ENCODE data around the gene KLHL29. TPM values are rescaled to one million over a fixed set of nuclear protein-coding genes. Genes with fewer than 3 reads are reported as not detected.

KLHL29 gene
- total RNA-seq, 1 donor from 2014 or later, result 3.0 TPM

DNA sequence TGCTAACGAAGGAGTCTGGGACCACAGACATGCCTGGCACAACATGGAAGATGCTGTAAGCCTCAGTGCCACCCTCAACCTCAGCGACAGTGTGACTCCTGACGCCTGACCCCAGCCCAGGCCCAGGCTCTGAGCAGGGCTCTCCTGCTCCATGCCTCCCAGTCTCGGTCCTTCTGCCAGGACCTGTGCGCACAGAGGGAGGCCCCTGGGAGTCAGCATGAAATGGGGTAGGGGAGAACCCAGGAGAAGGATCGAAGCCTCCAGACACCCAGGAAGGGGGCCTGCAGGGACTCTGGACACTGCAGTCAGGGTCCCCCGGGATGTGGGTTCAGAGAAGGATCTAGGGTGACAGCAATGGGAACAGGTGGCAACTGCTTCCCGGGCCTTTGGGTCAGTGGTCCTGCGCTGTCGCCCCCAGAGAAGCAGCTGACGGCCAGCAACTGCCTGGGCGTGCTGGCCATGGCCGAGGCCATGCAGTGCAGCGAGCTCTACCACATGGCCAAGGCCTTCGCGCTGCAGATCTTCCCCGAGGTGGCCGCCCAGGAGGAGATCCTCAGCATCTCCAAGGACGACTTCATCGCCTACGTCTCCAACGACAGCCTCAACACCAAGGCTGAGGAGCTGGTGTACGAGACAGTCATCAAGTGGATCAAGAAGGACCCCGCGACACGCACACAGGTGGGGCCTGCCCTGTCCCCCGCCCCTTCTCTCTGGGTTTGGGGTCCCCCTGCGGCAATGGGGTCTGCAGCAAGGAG lies 308.0 kb downstream of the KLHL29 start:
- H3K36me3 Mint-ChIP-seq (ENCODE audit: low read depth), result no peaks in the 10 kb centered on the region
- intact Hi-C loops (cut with micrococcal nuclease), result no loop called here
- H3K27ac Mint-ChIP-seq, result no peak overlapping the region
- no peak for DNase-seq (ENCODE audit: low spot score)
- H3K9me3 Mint-ChIP-seq, result no peaks in the 10 kb centered on the region
- no peaks in the 10 kb centered on the region for H3K27me3 Mint-ChIP-seq (ENCODE audit: low read depth)
- H3K4me3 Mint-ChIP-seq (ENCODE audit: low read depth), result no peak overlapping the region
- no peaks in the 10 kb centered on the region for H3K4me1 Mint-ChIP-seq (ENCODE audit: low read depth)

DNA sequence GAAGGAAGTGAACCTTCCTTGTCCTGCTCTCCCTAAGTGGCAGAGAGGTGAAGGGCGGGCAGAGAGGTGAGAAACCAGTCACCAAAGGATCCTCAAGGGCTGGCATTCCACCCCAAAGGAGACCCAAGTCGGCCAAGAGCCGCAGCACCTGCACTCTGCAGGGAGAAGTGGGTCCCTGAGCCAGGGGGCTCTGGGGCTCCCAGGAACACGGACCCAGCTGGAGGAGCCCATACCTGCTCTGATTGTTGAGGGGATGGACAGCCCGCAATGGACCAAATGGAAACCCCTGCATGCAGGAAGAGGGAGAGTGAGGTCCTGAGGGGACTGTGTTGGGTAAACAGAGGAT lies 308.6 kb downstream of the KLHL29 start:
- Mint-ChIP-seq H3K4me1 (ENCODE audit: low read depth) (no peaks in the 10 kb centered on the region), H3K27ac (no peak overlapping the region), H3K27me3 (ENCODE audit: low read depth) (no peaks in the 10 kb centered on the region), H3K36me3 (ENCODE audit: low read depth) (no peaks in the 10 kb centered on the region), H3K4me3 (ENCODE audit: low read depth) (no peak overlapping the region), H3K9me3 (no peaks in the 10 kb centered on the region)
- intact Hi-C loops (cut with micrococcal nuclease), result no loop called here
- DNase-seq (ENCODE audit: low spot score), result no peak

DNA sequence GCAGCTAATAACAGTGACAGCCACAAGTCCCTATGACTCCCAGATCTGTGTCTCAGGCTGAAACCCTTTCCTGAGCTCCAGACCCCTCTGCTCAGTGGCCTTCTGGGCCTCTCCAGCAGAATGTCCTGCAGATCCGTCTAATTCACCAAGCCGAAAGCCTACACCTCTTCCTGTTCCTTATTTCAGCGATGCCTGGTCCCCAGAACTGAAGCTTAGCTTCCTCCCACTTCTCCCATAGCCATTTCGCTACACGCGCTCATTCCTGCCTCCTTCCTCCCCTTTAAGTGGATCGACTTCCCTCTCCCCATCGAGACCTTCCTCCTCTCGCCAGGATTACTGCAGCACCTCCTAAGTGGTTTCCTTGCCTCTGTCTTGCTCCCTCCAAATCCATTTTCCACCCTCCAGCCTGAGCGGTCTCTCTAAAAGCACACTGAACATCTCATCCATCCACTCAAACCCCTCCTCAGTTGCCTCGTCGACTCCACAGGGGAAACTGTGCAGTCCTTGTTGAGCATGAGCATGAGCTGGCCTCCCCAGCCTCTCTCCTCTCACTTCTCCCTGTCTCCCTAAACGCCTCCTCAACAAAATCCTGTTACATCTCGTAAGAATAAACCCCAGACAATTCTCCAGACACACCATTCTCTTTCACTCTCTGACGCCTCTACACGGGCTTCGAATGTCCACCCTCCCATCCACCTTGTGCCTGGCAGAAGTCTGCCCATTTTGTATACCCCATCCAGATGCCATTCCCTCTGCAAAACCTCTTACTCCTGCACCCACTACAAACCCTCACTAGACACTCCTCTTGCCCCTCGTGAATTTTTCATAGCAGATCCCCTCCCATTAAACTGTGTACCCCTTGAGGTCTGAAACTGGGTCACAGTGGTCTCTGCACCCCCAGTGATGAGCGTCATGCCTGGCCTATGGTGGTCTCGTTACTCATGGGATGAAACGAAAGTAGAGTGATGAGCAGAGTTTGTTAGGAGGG lies 309.4 kb downstream of the KLHL29 start:
- no peak overlapping the region for H3K27ac Mint-ChIP-seq
- no peak for DNase-seq (ENCODE audit: low spot score)
- intact Hi-C loops (cut with micrococcal nuclease), result no loop called here
- no peaks in the 10 kb centered on the region for H3K4me1 Mint-ChIP-seq (ENCODE audit: low read depth)
- H3K27me3 Mint-ChIP-seq (ENCODE audit: low read depth), result no peaks in the 10 kb centered on the region
- no peaks in the 10 kb centered on the region for H3K9me3 Mint-ChIP-seq
- H3K36me3 Mint-ChIP-seq (ENCODE audit: low read depth), result no peaks in the 10 kb centered on the region
- no peak overlapping the region for H3K4me3 Mint-ChIP-seq (ENCODE audit: low read depth)

DNA sequence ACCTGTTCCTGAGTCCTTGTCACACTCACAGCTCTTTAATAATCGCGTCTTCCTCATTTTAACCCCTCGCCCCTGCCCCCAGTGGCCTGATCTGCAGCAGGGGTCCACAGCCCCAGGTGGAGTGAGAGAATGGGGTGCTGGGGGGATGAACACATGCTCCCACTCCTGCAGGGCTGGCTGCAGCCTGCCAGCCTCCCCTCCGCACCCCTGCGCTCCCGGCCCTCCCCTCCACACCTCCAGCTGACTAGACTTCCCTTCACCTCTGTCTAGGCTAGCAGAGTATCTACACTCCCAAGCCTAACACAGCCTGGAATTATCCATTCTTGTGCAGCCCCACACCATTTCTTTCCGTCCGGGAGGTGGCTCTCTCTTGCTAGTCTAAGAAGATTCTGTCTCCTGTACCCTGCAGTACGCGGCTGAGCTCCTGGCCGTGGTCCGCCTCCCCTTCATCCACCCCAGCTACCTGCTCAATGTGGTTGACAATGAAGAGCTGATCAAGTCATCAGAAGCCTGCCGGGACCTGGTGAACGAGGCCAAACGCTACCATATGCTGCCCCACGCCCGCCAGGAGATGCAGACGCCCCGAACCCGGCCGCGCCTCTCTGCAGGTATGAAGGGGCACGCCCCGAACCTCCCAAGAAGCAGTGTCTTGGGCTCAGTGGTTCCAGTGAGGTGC lies 310.4 kb downstream of the KLHL29 start:
- H3K4me1 Mint-ChIP-seq (ENCODE audit: low read depth), result no peaks in the 10 kb centered on the region
- H3K9me3 Mint-ChIP-seq, result no peaks in the 10 kb centered on the region
- H3K27ac Mint-ChIP-seq, result no peak overlapping the region
- no peaks in the 10 kb centered on the region for H3K27me3 Mint-ChIP-seq (ENCODE audit: low read depth)
- DNase-seq (ENCODE audit: low spot score), result no peak
- intact Hi-C loops (cut with micrococcal nuclease), result no loop called here
- no peaks in the 10 kb centered on the region for H3K36me3 Mint-ChIP-seq (ENCODE audit: low read depth)
- H3K4me3 Mint-ChIP-seq (ENCODE audit: low read depth), result no peak overlapping the region

DNA sequence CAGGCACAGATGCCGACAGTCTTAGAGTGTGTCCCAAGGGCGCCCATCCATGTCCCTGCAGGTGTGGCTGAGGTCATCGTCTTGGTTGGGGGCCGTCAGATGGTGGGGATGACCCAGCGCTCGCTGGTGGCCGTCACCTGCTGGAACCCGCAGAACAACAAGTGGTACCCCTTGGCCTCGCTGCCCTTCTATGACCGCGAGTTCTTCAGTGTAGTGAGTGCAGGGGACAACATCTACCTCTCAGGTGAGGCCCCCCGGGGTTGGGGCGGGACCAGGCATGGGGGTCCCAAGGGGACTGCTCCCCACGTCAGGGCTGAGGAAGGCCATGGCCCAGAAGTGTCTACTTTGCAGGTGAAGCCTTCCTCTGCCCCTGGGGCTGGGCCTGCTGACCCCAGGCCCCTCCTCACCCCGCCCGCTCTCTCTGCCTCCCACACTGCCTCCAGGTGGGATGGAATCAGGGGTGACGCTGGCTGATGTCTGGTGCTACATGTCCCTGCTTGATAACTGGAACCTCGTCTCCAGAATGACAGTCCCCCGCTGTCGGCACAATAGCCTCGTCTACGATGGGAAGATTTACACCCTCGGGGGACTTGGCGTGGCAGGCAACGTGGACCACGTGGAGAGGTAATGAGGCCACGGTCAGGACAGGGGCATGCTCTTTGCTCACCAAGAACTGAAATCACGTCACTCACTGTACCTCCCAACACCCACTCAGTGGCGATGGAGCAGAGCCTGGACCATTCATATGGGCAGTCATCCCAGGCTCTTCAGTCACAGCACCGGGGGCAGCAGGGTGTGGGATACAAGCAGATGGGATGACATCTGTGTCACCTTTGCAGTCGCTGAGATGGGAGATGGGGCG lies 311.1 kb downstream of the KLHL29 start:
- Mint-ChIP-seq H3K9me3 (no peaks in the 10 kb centered on the region), H3K27me3 (ENCODE audit: low read depth) (no peaks in the 10 kb centered on the region), H3K27ac (no peak overlapping the region), H3K4me1 (ENCODE audit: low read depth) (no peaks in the 10 kb centered on the region), H3K4me3 (ENCODE audit: low read depth) (no peak overlapping the region), H3K36me3 (ENCODE audit: low read depth) (no peaks in the 10 kb centered on the region)
- intact Hi-C loops (cut with micrococcal nuclease), result no loop called here
- DNase-seq (ENCODE audit: low spot score), result no peak

DNA sequence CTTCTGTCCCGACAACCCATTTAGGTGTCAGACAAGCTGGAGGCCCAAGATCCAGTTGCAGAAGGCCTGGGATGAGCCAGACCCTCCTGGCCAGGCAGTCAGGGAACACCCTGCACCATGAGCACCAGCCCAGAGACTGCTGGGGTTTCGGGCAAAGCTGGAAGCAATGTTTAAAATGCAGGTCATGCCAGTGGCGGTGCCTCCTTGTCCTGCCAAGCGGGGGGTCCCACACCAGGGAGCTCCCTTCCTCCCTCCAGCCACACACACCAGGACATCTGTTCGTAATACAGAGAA lies 311.7 kb downstream of the KLHL29 start:
- DNase-seq (ENCODE audit: low spot score), result no peak
- Mint-ChIP-seq H3K4me1 (ENCODE audit: low read depth) (no peaks in the 10 kb centered on the region), H3K27ac (no peak overlapping the region), H3K27me3 (ENCODE audit: low read depth) (no peaks in the 10 kb centered on the region), H3K9me3 (no peaks in the 10 kb centered on the region), H3K36me3 (ENCODE audit: low read depth) (no peaks in the 10 kb centered on the region), H3K4me3 (ENCODE audit: low read depth) (no peak overlapping the region)
- intact Hi-C loops (cut with micrococcal nuclease), result no loop called here

DNA sequence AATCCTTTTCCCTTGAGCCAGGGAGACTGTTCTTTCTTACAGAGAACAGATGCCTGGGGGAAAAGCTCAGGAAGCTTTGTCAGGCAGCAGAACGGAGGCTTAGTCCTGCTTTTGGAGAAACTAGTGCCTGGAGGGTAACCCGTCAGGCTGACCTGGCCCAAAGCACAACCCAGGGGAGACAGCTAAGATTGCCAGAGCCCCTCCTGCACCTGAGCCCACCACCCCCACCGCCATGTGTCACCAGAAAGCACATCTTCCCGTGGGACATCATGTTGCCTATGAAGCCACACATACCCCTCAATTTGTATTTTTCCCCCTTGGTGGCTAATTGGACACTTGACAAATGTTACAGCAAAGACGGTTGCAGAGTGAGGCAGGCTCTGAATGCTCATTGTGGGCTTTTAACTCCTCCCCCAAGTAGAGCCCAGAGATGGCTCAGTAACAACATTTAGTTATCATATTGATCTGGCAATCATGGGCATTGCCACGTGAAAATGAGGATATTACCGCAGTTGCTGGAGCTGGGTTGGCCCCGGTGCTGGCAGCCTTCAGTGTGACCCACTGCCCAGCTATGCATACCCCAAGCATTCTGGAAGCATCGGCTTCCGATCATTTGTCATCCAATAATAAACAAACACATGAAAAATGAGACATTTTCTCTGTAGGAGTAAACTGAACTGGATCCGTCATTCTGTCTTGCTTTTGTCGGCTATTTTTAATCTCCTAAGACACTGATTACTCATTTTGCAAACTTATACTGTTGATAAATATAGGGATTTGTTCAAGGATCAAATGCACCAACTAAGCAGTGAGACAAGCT lies 312.5 kb downstream of the KLHL29 start:
- no peaks in the 10 kb centered on the region for H3K9me3 Mint-ChIP-seq
- no peaks in the 10 kb centered on the region for H3K36me3 Mint-ChIP-seq (ENCODE audit: low read depth)
- H3K27me3 Mint-ChIP-seq (ENCODE audit: low read depth), result no peaks in the 10 kb centered on the region
- no peaks in the 10 kb centered on the region for H3K4me1 Mint-ChIP-seq (ENCODE audit: low read depth)
- no peak overlapping the region for H3K4me3 Mint-ChIP-seq (ENCODE audit: low read depth)
- no peak overlapping the region for H3K27ac Mint-ChIP-seq
- DNase-seq (ENCODE audit: low spot score), result no peak
- intact Hi-C loops (cut with micrococcal nuclease), result no loop called here

DNA sequence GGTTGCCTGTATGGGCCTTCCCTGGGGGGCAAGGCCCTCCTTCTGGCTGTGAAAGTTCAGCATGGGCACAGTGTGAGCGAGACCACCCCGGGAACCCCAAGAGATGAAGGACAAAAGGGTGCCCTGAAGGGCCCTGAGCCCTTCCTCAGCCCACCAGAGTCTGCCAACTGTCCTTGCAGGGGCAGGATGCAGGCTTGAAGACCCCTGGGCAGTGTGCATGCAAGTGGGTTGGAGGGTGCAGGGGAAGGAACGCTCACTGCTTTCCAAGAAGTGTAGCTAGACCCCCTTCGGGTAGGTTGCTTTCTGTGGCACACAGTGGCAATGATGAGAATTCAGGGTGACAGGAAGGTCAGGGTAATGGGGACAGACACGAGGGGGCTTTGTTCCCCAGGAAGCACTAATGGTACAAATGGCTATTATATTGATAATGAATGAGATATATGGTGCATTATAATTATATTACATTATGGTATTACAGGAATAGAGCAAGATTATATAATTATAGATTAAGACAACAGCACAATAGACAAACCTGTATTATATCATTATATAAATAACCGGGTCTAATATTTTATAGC lies 313.2 kb downstream of the KLHL29 start:
- H3K4me3 Mint-ChIP-seq (ENCODE audit: low read depth), result no peak overlapping the region
- no peaks in the 10 kb centered on the region for H3K27me3 Mint-ChIP-seq (ENCODE audit: low read depth)
- intact Hi-C loops (cut with micrococcal nuclease), result no loop called here
- H3K27ac Mint-ChIP-seq, result no peak overlapping the region
- no peaks in the 10 kb centered on the region for H3K36me3 Mint-ChIP-seq (ENCODE audit: low read depth)
- no peak for DNase-seq (ENCODE audit: low spot score)
- H3K9me3 Mint-ChIP-seq, result no peaks in the 10 kb centered on the region
- H3K4me1 Mint-ChIP-seq (ENCODE audit: low read depth), result no peaks in the 10 kb centered on the region

DNA sequence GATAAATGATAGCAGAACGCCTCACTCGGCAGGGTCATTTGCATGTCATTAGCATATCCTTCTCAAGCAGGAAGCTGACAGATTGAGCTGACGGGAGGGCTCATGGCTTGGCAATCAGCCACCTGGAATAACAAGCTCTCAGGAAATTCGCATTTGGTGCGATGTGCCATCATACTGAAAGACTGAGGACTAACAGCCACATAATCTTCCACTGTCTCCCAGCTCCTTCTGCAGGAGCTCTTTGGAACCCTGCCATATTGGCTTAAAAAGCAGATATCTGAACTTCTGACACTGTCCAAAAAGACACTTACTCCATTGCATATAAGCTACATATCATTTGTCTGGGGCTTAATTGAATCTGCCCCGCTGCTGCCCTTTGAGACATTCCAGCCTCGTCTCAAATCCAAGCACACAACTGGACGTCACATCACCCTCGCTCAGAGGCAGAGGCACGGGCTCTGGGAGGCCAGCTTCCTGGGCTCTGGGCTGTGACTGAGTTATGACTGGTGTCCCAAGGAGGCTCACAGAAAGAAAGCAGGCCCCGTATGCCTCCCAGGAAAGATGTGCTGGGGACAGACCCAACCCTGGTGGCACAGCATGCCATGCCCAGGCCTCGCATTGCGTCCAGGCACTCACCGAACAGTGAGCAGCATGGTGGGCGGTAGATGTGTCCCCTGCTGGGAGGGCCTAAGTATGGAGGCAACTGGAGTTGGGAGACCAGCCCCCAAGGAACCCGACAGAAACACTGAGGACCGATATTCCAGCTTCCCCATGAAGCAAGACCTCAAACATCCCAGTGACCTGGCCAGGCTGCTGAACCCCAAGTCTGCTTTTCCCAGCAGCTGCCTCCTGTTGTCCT lies 314.0 kb downstream of the KLHL29 start:
- DNase-seq (ENCODE audit: low spot score), result no peak
- Mint-ChIP-seq H3K4me1 (ENCODE audit: low read depth) (no peaks in the 10 kb centered on the region), H3K27me3 (ENCODE audit: low read depth) (no peaks in the 10 kb centered on the region), H3K4me3 (ENCODE audit: low read depth) (no peak overlapping the region), H3K9me3 (no peaks in the 10 kb centered on the region), H3K36me3 (ENCODE audit: low read depth) (no peaks in the 10 kb centered on the region), H3K27ac (no peak overlapping the region)
- intact Hi-C loops (cut with micrococcal nuclease), result no loop called here

DNA sequence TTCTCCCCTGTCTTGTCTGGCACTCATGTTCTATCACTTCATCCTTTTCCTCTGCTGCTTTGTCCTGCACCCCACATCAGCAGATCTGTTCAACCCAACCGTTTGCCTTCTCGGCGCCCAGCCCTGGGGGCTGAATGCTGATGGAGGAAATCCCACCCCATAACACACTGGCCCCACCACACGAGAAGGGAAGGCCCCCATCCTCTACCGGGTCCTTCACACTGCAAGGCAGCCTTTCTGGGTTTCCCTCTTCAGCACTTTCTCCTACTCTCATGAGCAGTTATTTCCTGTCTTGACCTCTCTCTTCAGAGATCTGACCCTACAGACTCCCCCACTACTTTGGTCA lies 314.6 kb downstream of the KLHL29 start:
- intact Hi-C loops (cut with micrococcal nuclease), result no loop called here
- Mint-ChIP-seq H3K4me1 (ENCODE audit: low read depth) (no peaks in the 10 kb centered on the region), H3K4me3 (ENCODE audit: low read depth) (no peak overlapping the region), H3K27me3 (ENCODE audit: low read depth) (no peaks in the 10 kb centered on the region), H3K36me3 (ENCODE audit: low read depth) (no peaks in the 10 kb centered on the region), H3K9me3 (no peaks in the 10 kb centered on the region), H3K27ac (no peak overlapping the region)
- no peak for DNase-seq (ENCODE audit: low spot score)

DNA sequence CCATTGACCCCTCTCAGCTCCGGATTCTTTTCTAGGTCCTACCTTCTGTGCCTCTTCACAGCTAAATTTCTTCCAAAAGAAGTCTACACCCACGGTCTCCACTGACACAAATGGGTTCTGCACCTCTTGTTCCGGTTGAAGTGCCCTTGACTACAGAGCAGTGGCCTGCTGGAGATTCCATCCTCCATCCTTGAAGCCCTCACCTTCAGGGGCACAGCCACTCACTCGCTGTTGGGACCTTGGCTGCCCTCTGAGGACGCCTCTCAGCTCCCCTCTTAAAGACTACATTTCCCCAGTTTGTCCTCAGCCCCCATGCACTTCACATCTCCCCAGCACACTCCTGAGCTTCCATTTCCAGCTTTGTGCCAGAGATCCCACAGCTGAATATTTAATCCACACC lies 315.6 kb downstream of the KLHL29 start:
- no peaks in the 10 kb centered on the region for H3K36me3 Mint-ChIP-seq (ENCODE audit: low read depth)
- H3K27ac Mint-ChIP-seq, result no peak overlapping the region
- no peak overlapping the region for H3K4me3 Mint-ChIP-seq (ENCODE audit: low read depth)
- H3K4me1 Mint-ChIP-seq (ENCODE audit: low read depth), result no peaks in the 10 kb centered on the region
- DNase-seq (ENCODE audit: low spot score), result no peak
- H3K27me3 Mint-ChIP-seq (ENCODE audit: low read depth), result no peaks in the 10 kb centered on the region
- H3K9me3 Mint-ChIP-seq, result no peaks in the 10 kb centered on the region
- intact Hi-C loops (cut with micrococcal nuclease), result no loop called here
